HG02759 (cell line): ENCODE measurements around the gene SLCO2B1.

Experiments
- ATAC-seq: cut with Tn5 transposase; IDR thresholded peaks from one replicate; pipeline ENCODE4 v1.9.1; 2021; ENCODE audit warnings: mild to moderate bottlenecking, moderate library complexity; ENCODE audit not compliant: unreplicated experiment

Gene SLCO2B1

GRCh38 chr11:75245356-75246005 is 94.6 kb downstream of the SLCO2B1 start:
- ATAC-seq, result no peak

GRCh38 chr11:75246006-75246670 is 95.2 kb downstream of the SLCO2B1 start:
- no peak for ATAC-seq

DNA sequence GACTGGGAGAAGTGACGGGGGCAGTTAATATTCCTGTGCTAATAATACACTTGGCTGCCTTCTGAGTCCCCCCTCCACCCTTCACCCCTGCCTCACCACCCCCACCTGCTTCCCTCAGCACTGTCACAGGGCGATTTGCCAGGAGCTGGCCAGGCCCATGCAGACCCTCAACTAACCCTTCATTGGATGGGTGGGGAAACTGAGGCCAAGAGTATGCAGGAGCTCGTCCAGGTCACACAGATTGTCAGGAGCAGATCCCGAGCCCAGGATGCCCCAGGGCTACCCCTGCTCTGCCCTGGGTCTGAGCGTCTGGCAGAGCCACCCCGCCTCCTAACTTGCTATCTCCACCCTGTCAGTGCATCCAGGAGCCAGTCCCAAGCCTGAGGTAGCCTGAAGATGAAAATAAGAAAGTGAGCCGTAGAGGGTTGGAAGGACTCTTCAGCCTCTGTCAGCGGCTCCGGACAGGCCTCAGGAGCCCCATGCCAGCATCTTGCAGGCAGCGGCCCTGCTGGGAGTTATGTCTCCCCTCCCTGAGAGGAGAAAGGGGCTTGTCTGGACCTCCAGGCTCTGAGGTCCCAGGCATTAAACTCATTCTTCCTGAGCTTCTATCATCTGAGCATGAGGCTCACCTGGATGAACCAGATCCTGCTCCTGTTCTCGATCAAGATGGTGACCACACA is 95.9 kb downstream of the SLCO2B1 start:
- ATAC-seq, result no peak

GRCh38 chr11:75248924-75249256 is 98.0 kb downstream of the SLCO2B1 start:
- ATAC-seq, result no peak

DNA sequence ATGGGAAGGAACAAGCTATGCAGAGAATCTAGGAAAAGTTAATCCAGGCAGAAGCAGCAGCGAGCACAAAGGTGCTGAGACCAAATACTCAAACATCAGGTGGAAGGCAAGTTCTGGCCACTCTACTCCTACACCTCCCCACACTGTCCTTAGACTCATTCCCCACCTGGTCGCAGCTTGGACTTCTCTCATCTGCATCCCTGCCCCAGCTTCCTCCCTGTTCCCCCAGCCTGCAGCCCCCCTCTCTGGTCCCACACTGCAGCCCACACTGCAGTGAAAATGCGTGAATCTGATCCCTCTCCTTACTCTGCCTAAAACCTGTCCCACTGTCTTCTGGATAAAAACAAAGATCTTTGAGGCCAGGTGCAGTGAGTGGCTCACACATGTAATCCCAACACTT is 98.8 kb downstream of the SLCO2B1 start:
- no peak for ATAC-seq

DNA sequence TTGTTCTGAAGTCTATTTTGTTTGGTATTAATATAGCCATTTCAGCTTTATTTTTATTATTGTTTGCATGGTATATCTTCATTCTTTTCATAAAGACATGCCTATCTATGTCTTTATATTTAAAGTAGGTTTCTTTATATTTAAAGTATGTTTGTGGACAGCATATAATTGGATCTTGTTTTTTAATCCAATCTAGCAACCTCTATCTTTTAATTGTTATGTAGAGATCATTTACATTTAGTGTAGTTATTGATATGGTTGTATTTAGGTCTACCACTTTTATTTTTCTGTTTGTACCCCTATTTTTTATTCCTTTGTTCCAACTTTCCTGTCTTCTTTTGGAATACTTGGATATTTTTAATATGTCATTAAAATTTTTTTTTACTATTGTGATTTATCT is 103.4 kb downstream of the SLCO2B1 start:
- ATAC-seq, result no peak
